GDM1 (cell line): Measurements from ENCODE around the gene RXRA.

Experiments
- DNase-seq: peaks from one replicate; lab custom pipeline; 2025; lab: John Stamatoyannopoulos, UW

The RXRA gene

DNA sequence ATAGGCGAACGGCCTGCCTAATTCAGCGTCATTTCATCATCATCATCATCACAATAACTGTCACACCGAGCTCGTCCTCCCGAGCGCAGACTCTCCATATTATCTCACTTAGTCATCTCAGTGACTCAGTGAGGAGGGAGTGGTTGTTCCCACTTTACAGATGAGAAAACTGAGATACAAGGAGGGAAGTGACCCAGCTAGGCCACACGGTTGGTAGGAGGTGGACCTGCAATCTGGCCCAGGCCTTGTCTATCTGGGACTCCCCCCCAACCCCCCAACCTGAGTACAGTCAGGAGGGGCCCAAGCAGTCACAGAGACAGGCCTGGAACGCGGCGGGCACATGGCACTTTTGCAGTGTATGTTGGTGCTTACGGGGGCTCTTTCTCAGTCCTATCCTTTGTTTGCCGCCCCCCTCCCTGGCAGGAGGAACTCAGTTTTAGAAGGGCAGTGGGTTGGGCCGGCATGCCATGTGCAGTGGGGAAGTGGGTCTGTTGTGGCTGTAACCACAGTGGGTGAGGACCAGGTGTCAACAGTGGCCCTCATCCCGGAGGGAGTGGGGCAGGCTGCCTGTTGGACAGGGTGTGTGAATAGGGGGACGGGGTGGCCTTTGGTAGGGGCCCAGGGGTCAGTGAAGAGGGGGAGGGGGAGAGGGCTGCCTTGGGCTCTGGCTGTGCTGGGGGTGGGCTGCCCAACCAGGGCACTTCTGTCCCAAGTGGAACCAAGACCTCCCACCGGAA lies 1.7 kb upstream of the RXRA start:
- DNase-seq = peak; percentile 22

GRCh38 chr9:134325096-134325812 lies 1.0 kb upstream of the RXRA start:
- no peak for DNase-seq

- no peak for DNase-seq
Observed at GRCh38 chr9:134326724-134327601, 708 bp downstream of the RXRA start.

GRCh38 chr9:134327671-134328231 lies 1.5 kb downstream of the RXRA start:
- DNase-seq = no peak

DNA sequence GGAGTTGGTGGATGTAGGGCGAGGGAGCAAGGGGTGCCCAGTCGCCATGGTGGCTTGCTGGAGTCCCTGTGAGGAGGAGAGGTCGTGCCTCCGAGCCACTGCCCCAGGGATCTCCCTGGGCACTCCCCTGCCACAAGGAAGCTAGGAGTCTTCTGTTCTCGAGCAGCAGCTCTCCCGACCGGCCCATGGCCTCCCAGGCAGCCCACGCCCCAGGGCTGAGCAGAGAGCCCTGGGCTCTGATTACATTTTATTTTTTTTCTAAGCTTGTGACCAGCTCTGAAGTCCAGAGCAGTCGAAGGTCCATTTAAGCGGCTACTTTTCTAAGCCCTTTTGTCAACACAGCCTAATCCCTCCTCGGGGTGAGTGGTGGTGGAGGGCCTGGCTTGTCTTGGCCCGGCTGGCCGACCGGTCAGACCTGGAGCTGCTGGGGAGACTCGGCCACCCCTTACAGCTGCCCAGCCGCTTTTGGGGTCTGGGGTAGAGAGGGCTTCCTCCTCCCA lies 2.1 kb downstream of the RXRA start:
- DNase-seq = no peak

GRCh38 chr9:134328841-134329575 lies 2.8 kb downstream of the RXRA start:
- no peak for DNase-seq

GRCh38 chr9:134329576-134329855 lies 3.3 kb downstream of the RXRA start:
- no peak for DNase-seq

GRCh38 chr9:134329886-134330285 lies 3.6 kb downstream of the RXRA start:
- DNase-seq = no peak

GRCh38 chr9:134330590-134330989 lies 4.3 kb downstream of the RXRA start:
- no peak for DNase-seq

DNA sequence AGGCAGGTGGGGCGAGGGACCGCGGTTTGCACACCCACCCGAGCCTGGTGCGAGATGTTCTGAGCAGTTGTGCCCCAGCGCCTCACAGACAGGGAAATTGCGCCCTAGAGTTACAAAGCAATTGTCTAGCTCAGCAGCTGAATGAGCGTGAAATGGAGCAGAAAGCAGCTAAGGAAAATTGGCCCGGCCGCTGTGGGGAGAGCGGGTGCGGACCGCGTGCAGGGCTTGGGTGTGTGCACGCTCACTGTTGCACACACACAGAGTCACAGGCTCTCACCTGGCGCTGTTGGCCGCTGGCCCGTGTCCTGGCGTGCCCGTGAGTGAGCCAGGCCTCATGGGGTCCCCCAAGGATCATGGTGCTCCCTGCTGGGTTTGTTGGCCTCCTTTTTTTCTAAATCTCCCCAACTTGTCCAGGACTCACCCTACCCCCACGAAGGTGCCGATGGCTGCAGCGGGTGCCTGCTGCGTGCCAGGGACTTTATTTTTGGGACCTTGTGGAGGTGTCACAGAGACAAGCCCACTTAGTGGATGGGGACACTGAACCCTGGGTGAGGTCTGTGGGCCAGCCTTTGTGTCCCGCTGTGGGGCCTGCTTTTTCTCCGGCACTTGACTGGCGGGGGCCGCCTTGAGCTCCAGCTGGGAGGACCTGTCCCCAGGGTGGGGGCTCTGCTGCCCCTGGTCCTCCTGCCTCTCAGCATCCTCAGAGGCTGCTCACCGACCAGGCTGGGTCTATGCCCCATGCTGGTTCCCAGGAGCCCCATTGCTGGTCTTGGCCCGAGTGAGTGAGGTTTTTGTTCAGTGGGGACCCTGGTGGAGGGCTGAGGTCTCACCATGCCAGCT lies 5.2 kb downstream of the RXRA start:
- no peak for DNase-seq

GRCh38 chr9:134332266-134332665 lies 6.0 kb downstream of the RXRA start:
- no peak for DNase-seq

GRCh38 chr9:134332841-134333233 lies 6.6 kb downstream of the RXRA start:
- no peak for DNase-seq

DNA sequence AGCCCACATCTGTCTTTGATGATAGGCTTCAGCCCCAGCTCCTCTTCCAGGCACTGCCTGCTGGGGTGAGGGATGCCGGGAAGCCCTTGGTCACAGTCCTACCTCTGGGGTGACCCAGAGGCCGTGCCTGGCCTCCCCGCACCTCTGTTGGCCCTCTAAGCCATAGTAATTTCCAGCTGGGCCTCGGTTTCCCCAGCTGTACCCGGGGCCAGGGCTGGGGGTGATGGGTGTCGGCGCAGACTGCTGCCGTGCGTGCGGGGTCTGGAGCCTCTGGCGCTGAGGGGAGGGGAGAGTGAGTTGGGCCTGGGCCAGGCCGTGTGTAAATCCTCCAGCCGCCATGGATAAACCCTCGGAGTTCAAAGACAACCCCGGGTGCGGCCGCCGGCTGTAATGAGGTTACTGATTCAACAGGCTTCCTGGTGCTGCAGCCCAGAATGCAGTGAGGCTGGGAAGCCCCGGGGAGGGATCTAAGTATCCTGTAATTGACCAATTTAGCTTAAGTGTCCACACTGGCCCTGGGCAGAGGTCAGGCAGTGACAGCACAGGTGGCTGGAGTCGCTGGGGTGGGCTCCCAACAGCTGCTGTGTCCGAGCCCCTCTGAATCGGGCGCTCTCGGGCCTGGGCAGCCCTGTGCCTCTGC lies 7.1 kb downstream of the RXRA start:
- DNase-seq = no peak

DNA sequence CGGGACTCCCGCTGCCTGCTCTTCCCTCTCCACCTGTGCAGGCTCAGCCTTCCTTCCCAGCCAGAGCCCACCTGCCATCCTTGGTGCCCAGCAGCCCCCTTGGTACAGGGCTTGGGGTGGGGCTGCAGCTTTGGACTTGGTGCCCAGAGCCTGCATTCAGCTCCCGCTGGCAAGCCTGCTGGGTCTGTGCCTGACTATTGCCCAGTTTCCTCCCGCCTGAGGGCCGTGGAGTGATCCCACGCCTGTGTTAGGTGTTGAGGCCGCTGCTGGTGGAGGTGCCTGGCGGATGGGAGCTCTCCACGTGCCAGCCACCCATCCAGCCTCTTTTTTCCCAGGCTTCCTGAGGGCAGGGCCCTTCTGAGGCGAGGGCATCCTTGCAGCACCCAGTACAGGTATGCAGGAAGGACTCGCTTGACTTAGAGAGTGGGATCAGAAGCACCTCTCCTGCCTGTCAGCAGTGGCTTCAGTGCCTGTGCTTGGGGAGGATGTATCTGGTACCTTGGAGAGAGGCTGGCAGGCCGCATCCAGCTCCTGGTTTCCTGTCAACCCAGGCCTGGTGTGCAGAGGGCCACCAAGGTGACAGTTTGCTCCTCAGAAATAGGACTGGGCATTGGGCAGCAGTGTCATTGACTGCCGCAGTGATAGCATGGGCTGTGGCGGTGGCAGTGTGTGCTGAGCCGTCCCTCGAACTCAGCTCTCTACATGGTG lies 7.8 kb downstream of the RXRA start:
- DNase-seq = no peak

- DNase-seq = no peak
Observed at GRCh38 chr9:134335061-134335460, 8.8 kb downstream of the RXRA start.

GRCh38 chr9:134335486-134336220 lies 9.4 kb downstream of the RXRA start:
- DNase-seq = no peak

DNA sequence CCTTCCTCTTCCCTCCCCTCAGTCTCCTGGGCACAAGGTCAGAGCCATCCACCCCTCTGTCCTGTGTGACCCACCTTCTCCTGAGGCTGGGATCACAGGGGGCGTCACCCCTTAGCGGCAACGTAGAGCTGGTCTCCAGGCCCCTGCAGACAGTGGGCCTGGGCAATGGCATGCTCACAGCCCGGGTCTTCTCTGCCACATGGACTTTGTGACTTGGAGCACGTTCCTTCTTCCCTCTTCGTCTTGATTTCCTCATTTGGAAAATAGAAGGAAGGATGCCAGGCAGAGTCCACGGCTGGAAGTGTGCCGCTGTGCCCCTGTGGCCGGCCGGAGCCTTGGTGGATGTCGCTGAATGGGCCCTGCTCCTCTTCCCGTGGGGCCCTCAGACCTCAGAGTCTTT lies 10.0 kb downstream of the RXRA start:
- no peak for DNase-seq

GRCh38 chr9:134336924-134337323 lies 10.7 kb downstream of the RXRA start:
- DNase-seq = no peak

DNA sequence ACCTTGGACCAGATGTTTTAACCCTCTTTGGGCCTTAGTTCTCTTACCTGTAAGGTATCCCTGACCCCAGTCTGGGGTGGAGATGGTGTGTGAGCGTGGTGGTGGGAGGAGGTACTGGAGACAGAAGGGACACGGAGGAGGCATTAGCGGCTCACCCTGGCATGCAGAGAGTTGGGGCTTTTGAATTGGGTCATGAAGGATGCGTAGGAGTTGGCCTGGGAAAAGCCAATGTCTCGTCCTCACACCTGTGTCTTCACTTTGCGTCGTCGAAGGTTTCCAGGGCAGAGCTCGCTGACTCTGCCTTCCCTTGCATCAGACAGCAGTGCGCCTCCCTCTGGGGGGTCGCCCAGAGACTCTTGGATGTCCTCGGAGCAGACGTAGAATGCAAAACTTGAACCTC lies 11.2 kb downstream of the RXRA start:
- DNase-seq = no peak
